Stimulated activated naive B cell treated with anti-CD40 and anti-IgM and Interleukin-4, amounts not matched to agents 10 μg/mL and 1 μg/mL and 100 μg/mL, for 72 hours (primary cell): ENCODE measurements around the gene TMTC4.

Experiments used
- ATAC-seq, 2 donors: fragments of 150-1000 bp; cut with Tn5 transposase; replicated peaks; 2 replicates each; pipeline ENCODE4 v1.10.0; 2021; ENCODE audit warnings: moderate library complexity in 1 of 2
- DNase-seq: peaks from one replicate; pipeline ENCODE4 v3.0.0; 2021
- H3K27ac Mint-ChIP-seq: one replicate; pipeline ENCODE4 v1.8.0; 2022; ENCODE audit warnings: mild to moderate bottlenecking, mixed read lengths
- H3K27me3 Mint-ChIP-seq, 2 donors: one replicate each; pipeline ENCODE4 v1.8.0; 2022; ENCODE audit warnings: mixed read lengths in 2 of 2
- H3K36me3 Mint-ChIP-seq, 2 donors: one replicate each; pipeline ENCODE4 v1.8.0; 2022; ENCODE audit warnings: mixed read lengths in 2 of 2, mild to moderate bottlenecking in 1 of 2
- H3K4me1 Mint-ChIP-seq, 2 donors: one replicate each; pipeline ENCODE4 v1.8.0; 2022; ENCODE audit warnings: mixed read lengths in 2 of 2, mild to moderate bottlenecking in 1 of 2
- H3K4me3 Mint-ChIP-seq, 2 donors: one replicate each; pipeline ENCODE4 v1.8.0; 2022; ENCODE audit warnings: mild to moderate bottlenecking in 2 of 2, mixed read lengths in 2 of 2, moderate library complexity in 1 of 2
- H3K9me3 Mint-ChIP-seq, 2 donors: one replicate each; pipeline ENCODE4 v1.8.0; 2022; ENCODE audit warnings: mixed read lengths in 2 of 2, mild to moderate bottlenecking in 1 of 2

Gene TMTC4

DNA sequence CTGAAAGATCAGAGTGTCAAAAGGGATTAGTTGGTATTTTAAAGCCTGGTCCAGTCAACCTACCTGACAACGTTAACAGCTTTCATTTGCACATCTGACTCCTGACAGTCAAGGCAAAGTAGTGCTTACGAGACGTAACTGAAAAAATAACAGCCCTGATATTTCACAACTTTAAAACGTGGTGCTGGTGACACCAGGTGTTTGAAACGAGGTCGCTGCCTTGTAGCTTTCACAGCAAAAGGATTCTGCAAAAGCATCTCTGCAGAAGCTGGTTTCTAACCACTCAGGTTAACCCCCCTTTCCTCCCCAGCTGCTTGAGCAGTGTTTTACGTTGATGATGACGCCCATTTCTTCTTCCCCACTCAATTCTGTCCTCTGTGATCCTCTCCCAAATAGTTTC, 109.3 kb downstream of the TMTC4 start:
- Mint-ChIP-seq H3K4me3 (no peak overlapping the region), H3K9me3 (peaks cover 0 to 4% of the 10 kb centered on the region in 2 donors), H3K27ac (no peak overlapping the region), H3K36me3 (peaks cover 7 to 21% of the 10 kb centered on the region in 2 donors), H3K4me1 (no peaks in the 10 kb centered on the region), H3K27me3 (no peaks in the 10 kb centered on the region)
- no peak for DNase-seq
- ATAC-seq = no peak

- no peak for ATAC-seq
These were observed 110.0 kb downstream of the TMTC4 start for GRCh38 chr13:100564444-100565223.

DNA sequence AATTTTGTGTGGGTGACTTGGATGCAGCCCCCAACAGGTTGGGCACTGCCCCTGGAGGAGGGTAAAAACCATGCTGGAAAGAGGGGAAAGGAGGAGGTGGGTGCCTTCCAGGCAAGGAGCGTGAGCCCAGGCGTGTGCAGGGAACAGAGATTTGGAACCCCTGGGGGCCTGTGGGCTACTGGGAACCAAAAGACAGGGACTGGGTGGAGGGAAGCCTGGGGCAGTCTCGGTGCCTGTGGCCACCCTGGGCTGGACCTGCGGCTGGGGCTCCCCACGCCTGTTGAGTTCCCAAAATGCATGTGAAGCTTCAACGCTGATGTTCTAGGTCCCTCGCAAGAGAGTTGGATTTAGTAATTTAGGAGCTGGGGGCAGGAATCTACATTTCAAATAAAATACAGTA, 110.8 kb downstream of the TMTC4 start:
- Mint-ChIP-seq H3K36me3 (peaks cover 5 to 18% of the 10 kb centered on the region in 2 donors), H3K9me3 (peaks cover 0 to 4% of the 10 kb centered on the region in 2 donors), H3K4me3 (no peak overlapping the region), H3K4me1 (no peaks in the 10 kb centered on the region), H3K27me3 (no peaks in the 10 kb centered on the region), H3K27ac (no peak overlapping the region)
- ATAC-seq (no peak), DNase-seq (no peak)

More at GRCh38 chr13:100564444-100565223, 110.0 kb downstream of the TMTC4 start:
- Mint-ChIP-seq H3K27me3 (no peaks in the 10 kb centered on the region), H3K27ac (no peak overlapping the region), H3K4me3 (no peak overlapping the region), H3K9me3 (peaks cover 0 to 4% of the 10 kb centered on the region in 2 donors), H3K4me1 (no peaks in the 10 kb centered on the region), H3K36me3 (peaks cover 6 to 20% of the 10 kb centered on the region in 2 donors)
- DNase-seq = no peak

DNA sequence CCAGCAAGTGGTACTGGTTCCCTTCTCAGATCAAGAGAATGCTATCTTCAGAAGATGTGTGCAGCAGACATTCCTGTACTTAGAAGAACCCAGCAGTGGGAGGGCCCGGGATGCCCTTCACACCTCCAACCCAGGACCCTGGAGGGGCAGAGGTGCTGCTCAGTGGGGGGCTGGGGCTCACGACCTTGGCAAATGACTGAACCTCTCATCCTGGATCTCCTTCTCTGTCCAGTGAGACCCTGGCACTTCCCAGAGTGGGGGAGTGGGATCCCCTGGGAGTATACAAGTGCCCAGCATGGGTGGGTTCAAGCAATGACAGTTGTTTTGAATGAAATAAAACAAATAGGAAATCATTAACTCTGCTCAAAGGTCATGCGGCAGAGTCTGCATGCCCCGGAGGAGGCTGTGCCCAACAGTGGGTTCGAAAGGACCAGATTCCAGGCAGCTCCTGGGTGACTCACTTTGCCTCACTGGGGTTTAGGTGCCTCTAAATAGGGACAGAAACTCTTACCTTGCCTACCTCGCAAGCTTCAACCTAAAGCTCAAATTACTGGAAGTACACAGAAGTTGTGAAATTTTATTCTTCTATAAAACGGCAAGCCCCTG, 112.9 kb downstream of the TMTC4 start:
- no peaks in the 10 kb centered on the region for H3K4me1 Mint-ChIP-seq
- no peak for ATAC-seq
- no peaks in the 10 kb centered on the region for H3K27me3 Mint-ChIP-seq
- H3K27ac Mint-ChIP-seq = no peak overlapping the region
- DNase-seq = no peak
- no peak overlapping the region for H3K4me3 Mint-ChIP-seq
- H3K36me3 Mint-ChIP-seq = peaks cover 6 to 15% of the 10 kb centered on the region in 2 donors
- peaks cover 0 to 4% of the 10 kb centered on the region in 2 donors for H3K9me3 Mint-ChIP-seq

DNA sequence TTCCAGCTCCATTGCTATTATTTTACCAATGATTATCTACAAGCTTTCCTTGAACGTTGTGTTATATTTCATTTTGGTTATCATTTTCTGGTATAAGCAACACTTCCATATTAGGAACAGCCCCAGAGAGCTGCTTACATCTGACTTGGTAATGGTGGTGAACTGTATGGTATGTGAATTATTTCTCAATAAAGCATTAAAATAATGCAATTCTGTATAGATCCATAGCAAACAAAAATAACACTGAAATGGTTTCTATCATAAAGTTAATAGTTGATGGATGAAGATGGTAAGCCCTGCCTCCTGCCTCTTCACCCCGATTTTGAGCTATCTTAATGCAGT, 113.5 kb downstream of the TMTC4 start:
- H3K4me1 Mint-ChIP-seq = no peaks in the 10 kb centered on the region
- H3K4me3 Mint-ChIP-seq = no peak overlapping the region
- DNase-seq = no peak

GRCh38 chr13:100560498-100561157, 114.0 kb downstream of the TMTC4 start:
- DNase-seq = no peak
- H3K9me3 Mint-ChIP-seq = no peaks in the 10 kb centered on the region
- no peaks in the 10 kb centered on the region for H3K4me1 Mint-ChIP-seq
- H3K36me3 Mint-ChIP-seq = peaks cover 4 to 6% of the 10 kb centered on the region in 2 donors
- H3K4me3 Mint-ChIP-seq = no peak overlapping the region
- no peaks in the 10 kb centered on the region for H3K27me3 Mint-ChIP-seq
- H3K27ac Mint-ChIP-seq = no peak overlapping the region
- no peak for ATAC-seq

More for the DNA sequence above, 113.5 kb downstream of the TMTC4 start:
- H3K27me3 Mint-ChIP-seq = no peaks in the 10 kb centered on the region
- H3K27ac Mint-ChIP-seq = no peak overlapping the region
- no peak for ATAC-seq
- H3K9me3 Mint-ChIP-seq = peaks cover 0 to under 1% of the 10 kb centered on the region in 2 donors
- H3K36me3 Mint-ChIP-seq = peaks cover 4 to 9% of the 10 kb centered on the region in 2 donors

- Mint-ChIP-seq H3K4me1 (no peaks in the 10 kb centered on the region), H3K36me3 (peaks cover 4 to 7% of the 10 kb centered on the region in 2 donors), H3K9me3 (no peaks in the 10 kb centered on the region), H3K27me3 (no peaks in the 10 kb centered on the region), H3K27ac (no peak overlapping the region), H3K4me3 (no peak overlapping the region)
- DNase-seq = no peak
- no peak for ATAC-seq
These were observed 114.7 kb downstream of the TMTC4 start for GRCh38 chr13:100559886-100560285.
